ENCODE measurements around the gene TXNRD2. TPM values are rescaled to one million over a fixed set of nuclear protein-coding genes. Genes with fewer than 3 reads are reported as not detected.
"Not testable (repeated sequence)": the region's sequence is repeated elsewhere in the genome, so short reads cannot be mapped to it uniquely, and the experiment has no call there.

Gene TXNRD2
- total RNA-seq, 1 donor from 2014 or later: 23.5 TPM

- H3K27me3 Mint-ChIP-seq: no peaks in the 10 kb centered on the region
- intact Hi-C loops (cut with micrococcal nuclease): no loop called here
- DNase-seq: no peak
- peaks cover 20% of the 10 kb centered on the region for H3K36me3 Mint-ChIP-seq (ENCODE audit: low read depth)
- peaks cover 8% of the 10 kb centered on the region for H3K4me1 Mint-ChIP-seq
- no peak overlapping the region for H3K4me3 Mint-ChIP-seq
- no peak overlapping the region for H3K27ac Mint-ChIP-seq
- H3K9me3 Mint-ChIP-seq: peaks cover 6% of the 10 kb centered on the region
Observed at GRCh38 chr22:19936513-19936912, 5.1 kb downstream of the TXNRD2 start.

GRCh38 chr22:19935123-19935718 is 6.4 kb downstream of the TXNRD2 start:
- intact Hi-C loops (cut with micrococcal nuclease); H3K9me3 Mint-ChIP-seq; H3K4me3 Mint-ChIP-seq; DNase-seq; H3K27me3 Mint-ChIP-seq; H3K27ac Mint-ChIP-seq; H3K4me1 Mint-ChIP-seq: not testable (repeated sequence)
- H3K36me3 Mint-ChIP-seq (ENCODE audit: low read depth): peaks cover 20% of the 10 kb centered on the region

GRCh38 chr22:19933341-19934241 is 8.0 kb downstream of the TXNRD2 start:
- H3K36me3 Mint-ChIP-seq (ENCODE audit: low read depth): peaks cover 20% of the 10 kb centered on the region
- DNase-seq: no peak
- H3K9me3 Mint-ChIP-seq: peaks cover 6% of the 10 kb centered on the region
- intact Hi-C loops (cut with micrococcal nuclease): no loop called here
- no peaks in the 10 kb centered on the region for H3K27me3 Mint-ChIP-seq
- no peak overlapping the region for H3K27ac Mint-ChIP-seq
- no peak overlapping the region for H3K4me3 Mint-ChIP-seq
- H3K4me1 Mint-ChIP-seq: no peaks in the 10 kb centered on the region

GRCh38 chr22:19932367-19933206 is 9.0 kb downstream of the TXNRD2 start:
- no peaks in the 10 kb centered on the region for H3K4me1 Mint-ChIP-seq
- no peak overlapping the region for H3K4me3 Mint-ChIP-seq
- H3K36me3 Mint-ChIP-seq (ENCODE audit: low read depth): peaks cover 18% of the 10 kb centered on the region
- DNase-seq: no peak
- H3K27me3 Mint-ChIP-seq: no peaks in the 10 kb centered on the region
- peaks cover 6% of the 10 kb centered on the region for H3K9me3 Mint-ChIP-seq
- intact Hi-C loops (cut with micrococcal nuclease): no loop called here
- no peak overlapping the region for H3K27ac Mint-ChIP-seq

GRCh38 chr22:19931514-19931913 is 10.1 kb downstream of the TXNRD2 start:
- Mint-ChIP-seq H3K4me3 (no peak overlapping the region), H3K4me1 (no peaks in the 10 kb centered on the region), H3K27me3 (no peaks in the 10 kb centered on the region), H3K36me3 (ENCODE audit: low read depth) (peaks cover 11% of the 10 kb centered on the region), H3K27ac (no peak overlapping the region), H3K9me3 (peaks cover 4% of the 10 kb centered on the region)
- DNase-seq: no peak
- intact Hi-C loops (cut with micrococcal nuclease): no loop called here

GRCh38 chr22:19930551-19931486 is 10.8 kb downstream of the TXNRD2 start:
- intact Hi-C loops (cut with micrococcal nuclease): no loop called here
- no peak for DNase-seq
- no peak overlapping the region for H3K27ac Mint-ChIP-seq
- no peaks in the 10 kb centered on the region for H3K9me3 Mint-ChIP-seq
- no peak overlapping the region for H3K4me3 Mint-ChIP-seq
- peaks cover 6% of the 10 kb centered on the region for H3K36me3 Mint-ChIP-seq (ENCODE audit: low read depth)
- H3K4me1 Mint-ChIP-seq: no peaks in the 10 kb centered on the region
- H3K27me3 Mint-ChIP-seq: no peaks in the 10 kb centered on the region

- H3K4me1 Mint-ChIP-seq: no peaks in the 10 kb centered on the region
- DNase-seq: no peak
- no peaks in the 10 kb centered on the region for H3K9me3 Mint-ChIP-seq
- no peak overlapping the region for H3K27ac Mint-ChIP-seq
- H3K4me3 Mint-ChIP-seq: no peak overlapping the region
- H3K27me3 Mint-ChIP-seq: no peaks in the 10 kb centered on the region
- H3K36me3 Mint-ChIP-seq (ENCODE audit: low read depth): no peaks in the 10 kb centered on the region
- intact Hi-C loops (cut with micrococcal nuclease): no loop called here
Observed at GRCh38 chr22:19929586-19930550, 11.8 kb downstream of the TXNRD2 start.

GRCh38 chr22:19928207-19928606 is 13.4 kb downstream of the TXNRD2 start:
- intact Hi-C loops (cut with micrococcal nuclease): no loop called here
- Mint-ChIP-seq H3K4me3 (no peak overlapping the region), H3K4me1 (no peaks in the 10 kb centered on the region), H3K9me3 (no peaks in the 10 kb centered on the region), H3K36me3 (ENCODE audit: low read depth) (no peaks in the 10 kb centered on the region), H3K27ac (no peak overlapping the region), H3K27me3 (no peaks in the 10 kb centered on the region)
- no peak for DNase-seq

- no peak overlapping the region for H3K27ac Mint-ChIP-seq
- intact Hi-C loops (cut with micrococcal nuclease): no loop called here
Observed at GRCh38 chr22:19927696-19928095, 13.9 kb downstream of the TXNRD2 start.

GRCh38 chr22:19926028-19926427 is 15.6 kb downstream of the TXNRD2 start:
- H3K27ac Mint-ChIP-seq; H3K4me3 Mint-ChIP-seq; H3K36me3 Mint-ChIP-seq (ENCODE audit: low read depth); intact Hi-C loops (cut with micrococcal nuclease); H3K27me3 Mint-ChIP-seq; DNase-seq; H3K4me1 Mint-ChIP-seq; H3K9me3 Mint-ChIP-seq: not testable (repeated sequence)

More at GRCh38 chr22:19927696-19928095, 13.9 kb downstream of the TXNRD2 start:
- no peak overlapping the region for H3K4me3 Mint-ChIP-seq
- no peak for DNase-seq
- no peaks in the 10 kb centered on the region for H3K4me1 Mint-ChIP-seq
- no peaks in the 10 kb centered on the region for H3K27me3 Mint-ChIP-seq
- H3K9me3 Mint-ChIP-seq: no peaks in the 10 kb centered on the region
- H3K36me3 Mint-ChIP-seq (ENCODE audit: low read depth): no peaks in the 10 kb centered on the region

- H3K36me3 Mint-ChIP-seq (ENCODE audit: low read depth): peaks cover 2% of the 10 kb centered on the region
- no peaks in the 10 kb centered on the region for H3K4me1 Mint-ChIP-seq
- no peak for DNase-seq
- intact Hi-C loops (cut with micrococcal nuclease): no loop called here
- no peaks in the 10 kb centered on the region for H3K9me3 Mint-ChIP-seq
- H3K27me3 Mint-ChIP-seq: no peaks in the 10 kb centered on the region
- H3K27ac Mint-ChIP-seq: no peak overlapping the region
- H3K4me3 Mint-ChIP-seq: no peak overlapping the region
Observed at GRCh38 chr22:19923914-19924513, 17.6 kb downstream of the TXNRD2 start.

GRCh38 chr22:19921544-19922081 is 20.0 kb downstream of the TXNRD2 start:
- DNase-seq: no peak
- intact Hi-C loops (cut with micrococcal nuclease): no loop called here
- Mint-ChIP-seq H3K27me3 (no peaks in the 10 kb centered on the region), H3K4me1 (no peaks in the 10 kb centered on the region), H3K4me3 (no peak overlapping the region), H3K9me3 (no peaks in the 10 kb centered on the region), H3K36me3 (ENCODE audit: low read depth) (peaks cover 2% of the 10 kb centered on the region), H3K27ac (no peak overlapping the region)

Data from activated CD4-positive, alpha-beta T cell treated with anti-CD3 and anti-CD28 coated beads, Interleukin-2, amount 10 ng/mL, durations not matched to agents 24 days and 14 days (primary cell).